NCI-H2196 (cell line): Measurements from ENCODE around the gene RAC3.

Experiments
- DNase-seq: peaks from one replicate; lab custom pipeline; 2025; ENCODE audit not compliant: unreplicated experiment; lab: John Stamatoyannopoulos, UW

RAC3 gene

GRCh38 chr17:82031303-82031884 lies at the start of gene RAC3:
RAC3 (plus strand) TSS chr17:82031678; CDS start chr17:82031762, 84 bp downstream.
- peak; percentile 84 for DNase-seq

GRCh38 chr17:81983011-81983638 lies 48.4 kb upstream of the RAC3 start:
- DNase-seq = no peak

- no peak for DNase-seq
Observed at GRCh38 chr17:81983639-81984373, 47.7 kb upstream of the RAC3 start.

GRCh38 chr17:81984773-81985410 lies 46.6 kb upstream of the RAC3 start:
- DNase-seq = no peak

GRCh38 chr17:81986606-81987005 lies 44.9 kb upstream of the RAC3 start:
- DNase-seq = no peak

DNA sequence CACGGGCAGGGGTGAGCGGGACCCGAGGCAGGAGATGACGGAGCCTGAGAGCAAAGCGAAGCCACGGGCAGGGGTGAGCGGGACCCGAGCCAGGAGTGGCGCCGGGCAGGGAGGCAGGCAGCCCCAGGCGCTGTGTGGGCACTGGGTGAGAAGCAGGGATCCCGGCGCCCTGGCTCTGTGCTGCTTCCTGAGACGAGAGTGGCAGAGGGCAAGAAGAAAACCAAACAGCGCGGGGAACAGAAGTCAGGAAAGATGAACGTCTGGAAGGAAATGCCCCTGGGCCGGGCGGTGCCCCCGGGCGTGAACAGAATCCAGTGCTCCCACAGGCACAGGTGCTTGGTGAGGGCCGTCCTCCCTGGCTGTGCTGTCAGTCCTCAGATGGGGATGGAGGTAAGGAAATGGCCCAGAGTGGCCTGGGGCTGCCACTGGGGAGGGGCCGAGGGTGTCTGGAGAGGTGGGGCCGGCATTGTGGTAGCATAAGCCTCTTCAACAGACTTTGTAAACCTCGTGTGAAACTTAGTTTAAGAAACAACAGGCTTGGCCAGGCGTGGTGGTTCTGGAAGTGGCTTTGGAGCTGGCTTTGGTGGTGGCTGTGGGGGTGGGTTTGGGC lies 44.2 kb upstream of the RAC3 start:
- no peak for DNase-seq

- DNase-seq = no peak
Observed at GRCh38 chr17:81990836-81991683, 40.4 kb upstream of the RAC3 start.

DNA sequence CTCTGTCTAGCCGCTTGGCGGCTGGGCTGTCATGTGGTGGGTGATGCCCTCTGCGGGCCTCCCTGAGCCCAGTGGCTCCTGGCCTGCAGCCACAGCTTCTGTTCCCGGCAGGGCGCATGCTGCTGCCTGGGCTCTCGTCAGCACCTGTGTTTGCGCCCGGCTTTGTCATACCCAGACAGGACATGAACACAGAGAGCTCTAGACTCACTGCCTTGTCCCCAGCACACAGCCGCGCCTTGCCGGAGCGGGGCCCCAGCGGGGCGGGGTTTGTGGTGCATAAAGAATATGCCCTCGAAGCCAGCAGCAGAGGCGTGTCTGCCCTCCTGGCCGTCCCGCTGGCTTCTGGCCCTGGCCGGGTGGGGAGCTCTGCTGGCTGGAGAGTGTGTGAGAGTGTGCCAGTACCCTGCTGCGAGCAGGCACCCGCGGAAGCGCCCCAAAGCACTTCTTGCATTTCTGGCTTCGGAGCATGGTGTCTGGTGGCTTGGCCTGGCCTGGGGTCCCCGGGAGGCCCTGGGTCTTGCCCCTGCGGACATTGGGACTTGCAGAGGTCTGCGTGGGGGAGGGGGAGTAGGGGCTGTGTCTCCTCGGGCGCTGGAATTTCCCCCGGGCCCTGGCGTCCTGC lies 39.7 kb upstream of the RAC3 start:
- DNase-seq = peak; percentile 98

GRCh38 chr17:81992306-81993102 lies 39.0 kb upstream of the RAC3 start:
- DNase-seq = no peak

GRCh38 chr17:81993729-81994592 lies 37.5 kb upstream of the RAC3 start:
- no peak for DNase-seq

GRCh38 chr17:81994593-81995462 lies 36.6 kb upstream of the RAC3 start:
- DNase-seq = no peak

DNA sequence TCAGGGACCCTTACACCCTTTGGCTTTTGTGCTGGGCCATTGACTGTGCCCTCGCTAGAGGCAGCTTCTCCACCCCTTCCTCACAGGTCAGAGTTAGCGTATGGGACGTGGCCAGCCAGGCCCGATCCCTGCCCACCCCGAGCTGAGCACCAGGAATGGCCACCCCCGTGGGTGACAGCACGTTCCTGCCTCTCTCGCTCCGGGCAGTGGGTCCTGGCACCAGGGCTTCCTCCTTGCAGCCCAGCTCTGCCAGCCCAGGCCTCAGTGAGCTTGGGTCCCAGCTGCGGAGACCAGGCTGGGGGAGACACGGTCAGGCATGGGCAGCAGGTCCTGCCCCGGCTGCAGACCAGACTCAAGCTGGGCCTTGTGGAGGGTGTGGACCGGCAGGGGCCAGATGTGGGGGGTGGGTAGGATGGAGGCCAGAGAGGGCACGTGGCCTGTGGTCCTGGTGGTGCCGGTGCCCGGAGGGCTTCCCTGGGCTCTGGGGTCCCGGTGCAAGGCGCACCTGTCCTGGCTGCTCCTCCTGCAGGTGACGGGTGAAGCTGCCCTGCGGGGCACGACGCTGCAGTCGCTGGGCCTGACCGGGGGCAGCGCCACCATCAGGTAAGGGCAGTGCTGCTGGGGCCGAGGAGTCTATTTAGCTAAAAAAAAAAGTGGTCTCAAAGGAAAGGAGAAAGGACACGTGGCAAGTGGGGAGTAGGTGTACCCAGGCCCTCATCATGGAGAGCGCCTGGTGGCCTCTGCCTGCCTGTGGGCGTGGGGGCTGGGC lies 35.8 kb upstream of the RAC3 start:
- DNase-seq = no peak

- no peak for DNase-seq
Observed at GRCh38 chr17:81996232-81996756, 35.2 kb upstream of the RAC3 start.

- no peak for DNase-seq
Observed at GRCh38 chr17:81996757-81997441, 34.6 kb upstream of the RAC3 start.

DNA sequence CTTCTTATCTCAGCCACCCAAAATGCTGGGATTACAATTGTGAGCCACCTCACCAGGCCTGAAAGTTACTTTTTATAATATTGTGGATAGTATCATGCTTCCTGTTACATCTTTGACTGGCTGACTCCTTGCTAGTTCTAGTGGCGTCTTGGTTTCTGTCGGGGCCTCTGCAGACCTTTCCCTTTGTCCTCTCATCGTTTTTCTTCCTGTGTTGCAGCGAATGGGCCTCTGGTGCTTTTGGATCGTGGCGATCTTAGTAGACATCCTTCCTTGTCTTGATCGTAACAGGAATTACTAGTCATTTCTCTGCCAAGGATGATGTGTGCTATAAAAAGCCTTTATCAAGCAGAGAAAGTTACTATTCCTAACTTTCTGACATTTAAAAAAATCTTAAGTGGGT lies 33.3 kb upstream of the RAC3 start:
- DNase-seq = no peak
